Mesangial cell (primary cell): ENCODE measurements around the gene SDHAF1. TPM values are rescaled to one million over a fixed set of nuclear protein-coding genes. Genes with fewer than 3 reads are reported as not detected.

Source experiments
- total RNA-seq: library from RNA; depleted of rRNA; stranded (reverse); fragments of >200 nt; gene quantifications from 2 replicates; pipeline ENCODE4 v1.2.3, GENCODE V29; 2015

SDHAF1 gene
- 24.4 and 26.4 TPM in 2 replicates for total RNA-seq

DNA sequence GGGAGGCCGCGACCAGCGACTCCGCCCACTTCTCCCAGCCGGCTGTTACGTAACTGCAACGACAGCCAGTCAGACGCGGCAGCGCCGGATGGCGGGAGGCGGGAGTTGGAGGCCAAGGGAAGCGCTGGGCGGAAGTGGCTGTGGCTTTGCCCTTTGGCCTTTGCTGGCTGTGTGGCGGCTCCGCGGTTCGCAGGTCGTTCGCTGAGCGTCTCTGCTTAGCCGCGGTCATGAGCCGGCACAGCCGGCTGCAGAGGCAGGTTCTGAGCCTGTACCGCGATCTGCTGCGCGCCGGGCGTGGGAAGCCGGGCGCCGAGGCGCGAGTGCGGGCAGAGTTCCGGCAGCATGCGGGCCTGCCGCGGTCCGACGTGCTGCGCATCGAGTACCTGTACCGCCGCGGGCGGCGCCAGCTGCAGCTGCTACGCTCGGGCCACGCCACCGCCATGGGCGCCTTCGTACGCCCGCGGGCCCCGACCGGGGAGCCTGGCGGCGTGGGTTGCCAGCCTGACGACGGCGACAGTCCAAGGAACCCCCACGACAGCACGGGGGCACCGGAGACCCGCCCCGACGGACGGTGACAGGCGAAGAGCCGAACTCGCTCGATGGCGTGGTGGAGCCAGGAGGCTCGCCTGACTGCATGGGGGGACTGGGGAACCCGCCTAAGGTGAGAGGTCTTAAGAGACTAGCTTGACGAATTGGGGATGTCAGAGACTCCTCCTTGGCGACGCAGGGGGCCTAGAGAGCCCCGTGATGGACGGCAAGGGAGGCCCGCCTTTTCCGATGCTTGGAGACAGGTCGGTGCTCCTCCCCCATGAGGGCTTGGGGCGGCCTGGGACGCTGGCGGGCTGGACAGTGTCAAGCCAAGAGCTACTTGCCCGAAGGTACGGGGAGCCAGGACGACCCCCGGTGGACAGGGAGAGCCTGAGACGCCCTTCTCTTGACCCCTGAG is at the start of gene SDHAF1:
Gene SDHAF1 (plus strand): TSS at position 141 of the 946 bp plus-strand sequence. CDS start 87 bp downstream, at position 228.

DNA sequence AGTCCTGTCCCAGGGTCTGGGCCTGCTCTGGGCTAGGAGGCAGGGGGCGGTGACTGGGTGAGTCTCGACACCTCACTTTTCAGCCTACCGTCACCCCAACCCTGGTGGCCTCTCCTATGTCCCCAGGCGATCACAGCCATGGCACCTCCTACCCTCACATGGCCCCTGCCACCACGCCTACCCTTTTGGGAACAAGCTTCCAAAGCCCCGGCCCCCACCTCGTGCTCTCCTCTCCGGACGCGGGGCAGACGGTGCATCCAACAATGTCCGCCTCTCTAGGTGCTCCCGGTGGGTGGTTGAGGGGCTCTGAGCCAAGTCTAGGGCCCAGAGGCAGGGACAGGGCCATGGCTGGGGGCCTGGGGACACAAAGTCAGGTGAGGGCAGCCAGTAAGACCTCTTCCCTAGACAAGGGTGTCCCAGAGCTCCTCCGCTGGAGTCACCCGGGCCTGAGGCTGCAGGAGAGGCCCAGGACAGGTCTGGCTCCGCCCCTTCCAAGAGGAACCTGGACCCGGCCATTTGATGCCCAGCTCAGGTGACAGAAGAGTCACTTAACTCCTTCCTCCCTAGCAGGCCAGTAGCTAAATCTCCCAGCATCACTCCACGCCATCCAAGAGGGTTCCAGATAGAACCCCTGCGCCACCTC is 13.5 kb downstream of the SDHAF1 start, which contains the start of gene SYNE4:
Gene SYNE4 (minus strand): TSS at position 478 of the 643 bp plus-strand sequence. CDS start 132 bp downstream, at position 346.

GRCh38 chr19:36014012-36014924 is 19.3 kb downstream of the SDHAF1 start, which contains the start of gene ALKBH6:
Gene ALKBH6, minus strand, starts transcription at chr19:36014213. Its CDS starts 816 bp downstream, at chr19:36013397.

DNA sequence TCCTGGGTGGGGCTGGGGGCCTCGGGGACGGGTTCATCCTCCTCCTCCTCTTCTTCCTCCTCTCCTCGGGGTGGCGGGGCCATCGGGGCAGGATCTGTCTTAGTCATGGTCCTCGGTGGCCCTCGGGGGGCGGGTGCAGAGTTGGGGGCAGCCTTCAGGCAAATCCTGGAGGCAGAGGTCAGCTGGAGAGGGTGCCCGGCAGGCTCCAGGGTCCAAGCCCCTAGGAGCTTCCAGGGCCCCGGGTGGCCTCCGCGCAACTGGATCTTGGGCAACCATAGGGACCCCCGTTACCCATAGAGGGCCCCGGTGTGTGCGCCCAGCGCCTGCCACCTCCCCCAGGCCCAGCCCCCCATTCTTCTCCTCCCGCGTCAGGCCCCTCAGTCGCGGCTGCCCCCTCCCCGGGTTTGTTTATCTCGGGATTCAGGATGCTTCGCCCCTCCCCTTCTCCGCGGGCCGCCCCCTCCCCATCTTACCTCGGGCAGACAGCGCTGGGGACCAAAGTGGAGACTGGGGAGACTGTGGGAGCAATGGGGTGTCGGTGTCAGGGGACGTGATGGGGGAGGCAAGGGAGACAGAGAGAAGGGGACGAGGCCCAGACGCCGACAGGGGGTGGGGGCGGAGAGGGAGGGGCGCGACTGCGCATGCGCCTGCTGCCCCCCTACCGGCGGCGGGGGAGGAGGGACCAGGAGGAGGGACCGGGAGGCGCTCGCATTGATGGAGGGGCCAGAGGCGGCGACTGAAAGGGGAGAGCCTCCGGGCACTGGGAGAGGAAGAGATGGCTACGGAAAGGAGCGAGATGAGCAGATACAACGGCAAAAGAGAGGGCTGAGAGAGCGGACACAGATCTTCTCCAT is 37.5 kb downstream of the SDHAF1 start, which contains the start of gene CLIP3:
Gene CLIP3 (minus strand): TSS at position 623 of the 854 bp plus-strand sequence. CDS start 516 bp downstream, at position 107.

Other genes with a start within 250 kb of the SDHAF1 start
- 5.4 and 9.0 TPM in 2 replicates for gene U2AF1L4, start 249.8 kb upstream of the SDHAF1 start, total RNA-seq
- gene PSENEN, start 249.5 kb upstream of the SDHAF1 start, total RNA-seq, result 61.4 and 72.5 TPM in 2 replicates
- 7.6 and 11.9 TPM in 2 replicates for gene LIN37, start 246.6 kb upstream of the SDHAF1 start, total RNA-seq
- gene HSPB6, start 238.2 kb upstream of the SDHAF1 start, total RNA-seq, result 2.3 and 6.8 TPM in 2 replicates
- 13.4 and 22.7 TPM in 2 replicates for gene PROSER3, start 237.0 kb upstream of the SDHAF1 start, total RNA-seq
- 8.4 and 14.8 TPM in 2 replicates for gene ARHGAP33, start 219.6 kb upstream of the SDHAF1 start, total RNA-seq
- not detected in 2 replicates for gene PRODH2, start 182.3 kb upstream of the SDHAF1 start, total RNA-seq
- 0.13 TPM in 1 of 2 replicates, not detected in the other for gene NPHS1, start 142.7 kb upstream of the SDHAF1 start, total RNA-seq
- gene KIRREL2, start 138.3 kb upstream of the SDHAF1 start, total RNA-seq, result under 0.01 and 0.16 TPM in 2 replicates
- gene APLP1, start 126.6 kb upstream of the SDHAF1 start, total RNA-seq, result 9.8 and 33.7 TPM in 2 replicates
- gene NFKBID, start 94.6 kb upstream of the SDHAF1 start, total RNA-seq, result 2.9 and 7.6 TPM in 2 replicates
- 0.38 TPM in 1 of 2 replicates, not detected in the other for gene HCST, start 92.7 kb upstream of the SDHAF1 start, total RNA-seq
- gene TYROBP, start 86.9 kb upstream of the SDHAF1 start, total RNA-seq, result not detected in 2 replicates
- gene LRFN3, start 58.8 kb upstream of the SDHAF1 start, total RNA-seq, result 10.4 and 19.8 TPM in 2 replicates
- 0.81 and 3.4 TPM in 2 replicates for gene SYNE4, start 13.6 kb downstream of the SDHAF1 start, total RNA-seq
- 22.9 and 33.4 TPM in 2 replicates for gene ALKBH6, start 19.0 kb downstream of the SDHAF1 start, total RNA-seq
- 2.6 and 31.9 TPM in 2 replicates for gene CLIP3, start 37.7 kb downstream of the SDHAF1 start, total RNA-seq
- gene THAP8, start 59.1 kb downstream of the SDHAF1 start, total RNA-seq, result 4.4 and 15.3 TPM in 2 replicates
- 1.8 and 22.5 TPM in 2 replicates for gene WDR62, start 59.7 kb downstream of the SDHAF1 start, total RNA-seq
- gene OVOL3, start 116.0 kb downstream of the SDHAF1 start, total RNA-seq, result not detected in 2 replicates
- gene POLR2I, start 119.7 kb downstream of the SDHAF1 start, total RNA-seq, result 106 and 123 TPM in 2 replicates
- 291 and 344 TPM in 2 replicates for gene TBCB, start 120.3 kb downstream of the SDHAF1 start, total RNA-seq
- gene CAPNS1, start 144.9 kb downstream of the SDHAF1 start, total RNA-seq, result 323 and 352 TPM in 2 replicates
- gene COX7A1, start 157.3 kb downstream of the SDHAF1 start, total RNA-seq, result 0.76 and 1.6 TPM in 2 replicates
- 0.81 and 3.2 TPM in 2 replicates for gene ZNF565, start 219.5 kb downstream of the SDHAF1 start, total RNA-seq
- 46.8 and 52.6 TPM in 2 replicates for gene ZNF146, start 219.9 kb downstream of the SDHAF1 start, total RNA-seq